ENCODE measurements around the gene SERINC5. TPM values are rescaled to one million over a fixed set of nuclear protein-coding genes. Genes with fewer than 3 reads are reported as not detected.

The SERINC5 gene
- total RNA-seq, 2 donors from 2014 or later = 134 to 183 TPM

- no peaks in the 10 kb centered on the region for H3K27me3 ChIP-seq (ENCODE audit: control insufficient read depth, insufficient read depth, low read length, poor library complexity, severe bottlenecking)
- DNase-seq = peak; percentile 95
- Mint-ChIP-seq H3K4me3 (no peak overlapping the region), H3K9me3 (no peaks in the 10 kb centered on the region), H3K27ac (no peak overlapping the region), H3K4me1 (no peaks in the 10 kb centered on the region), H3K36me3 (ENCODE audit: low read depth) (no peaks in the 10 kb centered on the region), H3K27me3 (ENCODE audit: insufficient read depth) (no peaks in the 10 kb centered on the region)
- no peaks in the 10 kb centered on the region for H3K36me3 ChIP-seq (ENCODE audit: control insufficient read depth, insufficient read depth, low read length)
- no peak overlapping the region for H3K9ac ChIP-seq (ENCODE audit: extremely low read depth, low read length, poor library complexity, severe bottlenecking)
- TF ChIP-seq CTCF (conservative IDR thresholded peaks at IDR 0.05) = peak; percentile 94
- no peaks in the 10 kb centered on the region for H3K9me3 ChIP-seq (ENCODE audit: control insufficient read depth, low read length)
- WGBS, 2 experiments (ENCODE audit: insufficient coverage in 1 of 2, insufficient read length in 1 of 2) = 28 to 30% methylated on average over 12 to 16 of the region's 16 CpGs
- no peak overlapping the region for H3K27ac ChIP-seq (ENCODE audit: low read depth, low read length)
- no peak overlapping the region for H3K4me3 ChIP-seq (ENCODE audit: low read length)
- no peaks in the 10 kb centered on the region for H3K4me1 ChIP-seq (ENCODE audit: control insufficient read depth, insufficient read depth, low read length)
Observed at GRCh38 chr5:80082731-80083100, 173.1 kb downstream of the SERINC5 start.

- H3K36me3 Mint-ChIP-seq (ENCODE audit: low read depth) = no peaks in the 10 kb centered on the region
- Histone ChIP-seq H3K4me1 (ENCODE audit: control insufficient read depth, insufficient read depth, low read length) (no peaks in the 10 kb centered on the region), H3K27me3 (ENCODE audit: control insufficient read depth, insufficient read depth, low read length, poor library complexity, severe bottlenecking) (no peaks in the 10 kb centered on the region), H3K36me3 (ENCODE audit: control insufficient read depth, insufficient read depth, low read length) (no peaks in the 10 kb centered on the region), H3K27ac (ENCODE audit: low read depth, low read length) (no peak overlapping the region), H3K9me3 (ENCODE audit: control insufficient read depth, low read length) (no peaks in the 10 kb centered on the region), H3K4me3 (ENCODE audit: low read length) (no peak overlapping the region), H3K9ac (ENCODE audit: extremely low read depth, low read length, poor library complexity, severe bottlenecking) (no peak overlapping the region)
- no peak for TF ChIP-seq CTCF (conservative IDR thresholded peaks at IDR 0.05)
- 95 to 98% methylated on average over 13 to 15 of the region's 15 CpGs for WGBS, 2 experiments (ENCODE audit: insufficient coverage in 1 of 2, insufficient read length in 1 of 2)
- no peak for DNase-seq
- H3K4me3 Mint-ChIP-seq = no peak overlapping the region
- no peak overlapping the region for H3K27ac Mint-ChIP-seq
- no peaks in the 10 kb centered on the region for H3K9me3 Mint-ChIP-seq
- H3K4me1 Mint-ChIP-seq = no peaks in the 10 kb centered on the region
- H3K27me3 Mint-ChIP-seq (ENCODE audit: insufficient read depth) = no peaks in the 10 kb centered on the region
Observed at GRCh38 chr5:80082281-80082680, 173.6 kb downstream of the SERINC5 start.

GRCh38 chr5:80078921-80079320, 176.9 kb downstream of the SERINC5 start:
- no peak for TF ChIP-seq CTCF (conservative IDR thresholded peaks at IDR 0.05)
- Mint-ChIP-seq H3K9me3 (no peaks in the 10 kb centered on the region), H3K4me3 (no peak overlapping the region), H3K27ac (no peak overlapping the region), H3K36me3 (ENCODE audit: low read depth) (no peaks in the 10 kb centered on the region), H3K4me1 (no peaks in the 10 kb centered on the region), H3K27me3 (ENCODE audit: insufficient read depth) (no peaks in the 10 kb centered on the region)
- Histone ChIP-seq H3K36me3 (ENCODE audit: control insufficient read depth, insufficient read depth, low read length) (no peaks in the 10 kb centered on the region), H3K27ac (ENCODE audit: low read depth, low read length) (no peak overlapping the region), H3K9me3 (ENCODE audit: control insufficient read depth, low read length) (no peaks in the 10 kb centered on the region), H3K9ac (ENCODE audit: extremely low read depth, low read length, poor library complexity, severe bottlenecking) (no peak overlapping the region), H3K4me1 (ENCODE audit: control insufficient read depth, insufficient read depth, low read length) (no peaks in the 10 kb centered on the region), H3K27me3 (ENCODE audit: control insufficient read depth, insufficient read depth, low read length, poor library complexity, severe bottlenecking) (no peaks in the 10 kb centered on the region), H3K4me3 (ENCODE audit: low read length) (no peak overlapping the region)
- 90 to 94% methylated on average over 3 to 4 of the region's 4 CpGs for WGBS, 2 experiments (ENCODE audit: insufficient coverage in 1 of 2, insufficient read length in 1 of 2)
- no peak for DNase-seq

Data from endodermal cell (in vitro differentiated cells).